Suprapubic skin (tissue), 3 donors: ENCODE results near the gene ENTPD1.

Experiments
- POLR2AphosphoS5 ChIP-seq, 3 donors: sonication (generic); formaldehyde crosslinking; IDR thresholded peaks; one replicate each; pipeline ENCODE4 v1.6.1; 2017; ENCODE audit warnings: antibody characterized with exemption in 3 of 3
- TF ChIP-seq, protein P1 (sequence below), 2 donors: fragments of 200-600 bp in 1 of 2; fragments of 450-650 bp in 1 of 2; sonication (generic) in 1 of 2; IDR thresholded peaks; one replicate each; pipeline ENCODE4 v1.5.1; 2016 to 2019; ENCODE audit warnings: antibody characterized with exemption in 2 of 2, mild to moderate bottlenecking in 1 of 2, moderate library complexity in 1 of 2

DNA sequence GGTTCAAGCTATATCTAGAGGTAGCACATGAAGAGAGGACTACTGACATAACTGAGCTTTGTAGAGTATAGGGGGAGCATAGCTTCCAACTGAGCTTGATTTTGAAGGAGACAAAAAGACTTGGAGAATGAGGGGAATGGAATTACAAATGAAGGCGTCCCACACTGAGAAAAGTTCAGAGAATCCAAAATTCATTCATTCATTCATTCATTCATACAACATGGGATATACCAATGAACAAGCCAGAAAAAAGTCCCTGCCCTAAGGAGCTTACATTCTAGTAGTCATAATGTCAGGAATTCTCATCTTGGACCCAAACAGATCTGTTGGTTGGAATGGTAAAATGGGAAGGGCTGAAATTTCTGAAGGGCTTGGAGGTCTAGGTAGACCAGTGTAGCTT, 62.0 kb downstream of the ENTPD1 start:
- TF ChIP-seq POLR2AphosphoS5 (IDR thresholded peaks at IDR 0.05) = no peak
- TF ChIP-seq, protein P1, sequence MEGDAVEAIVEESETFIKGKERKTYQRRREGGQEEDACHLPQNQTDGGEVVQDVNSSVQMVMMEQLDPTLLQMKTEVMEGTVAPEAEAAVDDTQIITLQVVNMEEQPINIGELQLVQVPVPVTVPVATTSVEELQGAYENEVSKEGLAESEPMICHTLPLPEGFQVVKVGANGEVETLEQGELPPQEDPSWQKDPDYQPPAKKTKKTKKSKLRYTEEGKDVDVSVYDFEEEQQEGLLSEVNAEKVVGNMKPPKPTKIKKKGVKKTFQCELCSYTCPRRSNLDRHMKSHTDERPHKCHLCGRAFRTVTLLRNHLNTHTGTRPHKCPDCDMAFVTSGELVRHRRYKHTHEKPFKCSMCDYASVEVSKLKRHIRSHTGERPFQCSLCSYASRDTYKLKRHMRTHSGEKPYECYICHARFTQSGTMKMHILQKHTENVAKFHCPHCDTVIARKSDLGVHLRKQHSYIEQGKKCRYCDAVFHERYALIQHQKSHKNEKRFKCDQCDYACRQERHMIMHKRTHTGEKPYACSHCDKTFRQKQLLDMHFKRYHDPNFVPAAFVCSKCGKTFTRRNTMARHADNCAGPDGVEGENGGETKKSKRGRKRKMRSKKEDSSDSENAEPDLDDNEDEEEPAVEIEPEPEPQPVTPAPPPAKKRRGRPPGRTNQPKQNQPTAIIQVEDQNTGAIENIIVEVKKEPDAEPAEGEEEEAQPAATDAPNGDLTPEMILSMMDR (IDR thresholded peaks at IDR 0.05) = no peak
